Thyroid gland (tissue), 4 donors: Measurements from ENCODE around the gene IFNLR1.

Experiments
- POLR2A ChIP-seq, 2 donors: fragments of 450-650 bp; IDR thresholded peaks; one replicate each; pipeline ENCODE4 v1.6.1; 2017; ENCODE audit warnings: antibody characterized with exemption in 2 of 2, mild to moderate bottlenecking in 2 of 2, moderate library complexity in 1 of 2
- TF ChIP-seq, protein P1 (sequence below), 6 experiments: fragments of 200-600 bp in 3 of 6; fragments of 450-650 bp in 3 of 6; sonication (generic) in 3 of 6; IDR thresholded peaks; one replicate each; pipeline ENCODE4 v1.5.1; 2016 to 2019; ENCODE audit warnings: antibody characterized with exemption in 6 of 6, mild to moderate bottlenecking in 2 of 6, inconsistent platforms in 1 of 6, moderate library complexity in 1 of 6

DNA sequence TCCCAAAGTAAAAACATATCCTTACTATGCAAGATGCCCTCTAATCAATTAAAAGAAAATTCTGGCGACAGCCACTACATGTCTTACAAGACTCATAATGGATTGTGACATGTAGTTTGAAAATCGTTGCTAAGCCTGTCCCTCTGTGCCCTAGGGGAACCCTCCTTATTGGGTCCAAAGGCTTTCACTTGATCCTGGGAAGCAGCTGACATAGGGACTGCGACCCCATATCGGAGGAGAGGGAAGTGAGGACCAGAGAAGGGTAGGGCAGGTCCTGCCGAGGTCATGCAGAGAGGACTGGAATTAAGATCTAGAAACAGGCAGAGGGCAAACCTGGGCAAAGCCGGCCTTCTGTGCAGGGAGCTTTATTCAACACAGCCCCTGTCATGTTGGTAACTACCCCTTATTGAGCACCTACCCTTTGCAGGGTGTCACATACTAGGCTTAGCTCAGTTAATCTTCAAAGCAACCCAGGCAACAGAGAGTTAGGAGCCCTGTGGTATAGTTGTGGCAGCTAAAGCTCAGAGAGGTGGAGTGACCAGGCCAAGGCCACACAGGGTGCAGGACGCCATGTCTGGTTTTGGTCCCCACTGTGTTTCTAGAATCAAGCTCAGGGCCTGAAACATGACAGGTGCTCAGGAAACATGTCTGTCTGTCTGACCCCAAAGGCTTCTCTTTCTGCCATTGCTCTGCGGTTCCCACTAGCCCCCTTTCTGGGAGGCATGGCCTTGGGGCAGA, 18.4 kb upstream of the IFNLR1 start:
- TF ChIP-seq, protein P1, sequence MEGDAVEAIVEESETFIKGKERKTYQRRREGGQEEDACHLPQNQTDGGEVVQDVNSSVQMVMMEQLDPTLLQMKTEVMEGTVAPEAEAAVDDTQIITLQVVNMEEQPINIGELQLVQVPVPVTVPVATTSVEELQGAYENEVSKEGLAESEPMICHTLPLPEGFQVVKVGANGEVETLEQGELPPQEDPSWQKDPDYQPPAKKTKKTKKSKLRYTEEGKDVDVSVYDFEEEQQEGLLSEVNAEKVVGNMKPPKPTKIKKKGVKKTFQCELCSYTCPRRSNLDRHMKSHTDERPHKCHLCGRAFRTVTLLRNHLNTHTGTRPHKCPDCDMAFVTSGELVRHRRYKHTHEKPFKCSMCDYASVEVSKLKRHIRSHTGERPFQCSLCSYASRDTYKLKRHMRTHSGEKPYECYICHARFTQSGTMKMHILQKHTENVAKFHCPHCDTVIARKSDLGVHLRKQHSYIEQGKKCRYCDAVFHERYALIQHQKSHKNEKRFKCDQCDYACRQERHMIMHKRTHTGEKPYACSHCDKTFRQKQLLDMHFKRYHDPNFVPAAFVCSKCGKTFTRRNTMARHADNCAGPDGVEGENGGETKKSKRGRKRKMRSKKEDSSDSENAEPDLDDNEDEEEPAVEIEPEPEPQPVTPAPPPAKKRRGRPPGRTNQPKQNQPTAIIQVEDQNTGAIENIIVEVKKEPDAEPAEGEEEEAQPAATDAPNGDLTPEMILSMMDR (IDR thresholded peaks at IDR 0.05): no peak
- no peak for TF ChIP-seq POLR2A (IDR thresholded peaks at IDR 0.05)
